NCI-H2171 (cell line): ENCODE results near the gene CD200.

Source experiments
- DNase-seq: peaks from one replicate; lab custom pipeline; 2025; lab: John Stamatoyannopoulos, UW

CD200 gene

GRCh38 chr3:112333002-112333380, at the start of gene CD200:
Gene CD200 (plus strand): TSS chr3:112333156. CDS start chr3:112333213, 57 bp downstream.
- peak; percentile 87 for DNase-seq

- no peak for DNase-seq
These were observed 43.9 kb upstream of the CD200 start for GRCh38 chr3:112289011-112289410.

GRCh38 chr3:112293368-112294321, 39.3 kb upstream of the CD200 start, which contains the start of gene SLC9C1:
Gene SLC9C1 (minus strand): TSS chr3:112294216. CDS start chr3:112286791, 7,425 bp downstream.
- DNase-seq, result peak; percentile 61

GRCh38 chr3:112297714-112298113, 35.2 kb upstream of the CD200 start:
- no peak for DNase-seq

- DNase-seq, result no peak
These were observed 34.2 kb upstream of the CD200 start for GRCh38 chr3:112298781-112299180.

GRCh38 chr3:112302150-112302830, 30.7 kb upstream of the CD200 start:
- DNase-seq, result peak; percentile 21

- no peak for DNase-seq
These were observed 29.8 kb upstream of the CD200 start for GRCh38 chr3:112302881-112303763.

- DNase-seq, result no peak
These were observed 29.1 kb upstream of the CD200 start for GRCh38 chr3:112303764-112304325.

- DNase-seq, result no peak
These were observed 28.3 kb upstream of the CD200 start for GRCh38 chr3:112304611-112305010.

GRCh38 chr3:112306825-112307224, 26.1 kb upstream of the CD200 start:
- no peak for DNase-seq

- DNase-seq, result no peak
These were observed 25.4 kb upstream of the CD200 start for GRCh38 chr3:112307557-112307956.

- DNase-seq, result peak; percentile 68
These were observed 24.6 kb upstream of the CD200 start for GRCh38 chr3:112308151-112308911.

GRCh38 chr3:112314649-112315048, 18.3 kb upstream of the CD200 start:
- no peak for DNase-seq

GRCh38 chr3:112315791-112316190, 17.2 kb upstream of the CD200 start:
- DNase-seq, result no peak

- no peak for DNase-seq
These were observed 13.3 kb upstream of the CD200 start for GRCh38 chr3:112319516-112320276.

GRCh38 chr3:112320691-112321090, 12.3 kb upstream of the CD200 start:
- DNase-seq, result no peak

- no peak for DNase-seq
These were observed 10.9 kb upstream of the CD200 start for GRCh38 chr3:112321867-112322652.

- DNase-seq, result peak; percentile 84
These were observed 5.5 kb upstream of the CD200 start for GRCh38 chr3:112327371-112327951.

- DNase-seq, result no peak
These were observed 1.1 kb upstream of the CD200 start for GRCh38 chr3:112331851-112332250.
